ENCODE data around the gene OGDHL.
"Not testable (repeated sequence)": the region's sequence is repeated elsewhere in the genome, so short reads cannot be mapped to it uniquely, and the experiment has no call there.

The OGDHL gene

GRCh38 chr10:49739426-49739825 lies 22.7 kb downstream of the OGDHL start:
- no peak for DNase-seq (ENCODE audit: low read depth in 2 of 2)

GRCh38 chr10:49738616-49739360 lies 23.3 kb downstream of the OGDHL start:
- DNase-seq (ENCODE audit: low read depth in 2 of 2) = no peak

GRCh38 chr10:49737474-49738201 lies 24.5 kb downstream of the OGDHL start:
- DNase-seq (ENCODE audit: low read depth in 2 of 2) = no peak

- DNase-seq (ENCODE audit: low read depth in 2 of 2) = no peak
These were observed 25.5 kb downstream of the OGDHL start for GRCh38 chr10:49736564-49737113.

GRCh38 chr10:49735848-49736563 lies 26.1 kb downstream of the OGDHL start:
- DNase-seq (ENCODE audit: low read depth in 2 of 2) = no peak

GRCh38 chr10:49735161-49735560 lies 27.0 kb downstream of the OGDHL start:
- no peak for DNase-seq (ENCODE audit: low read depth in 2 of 2)

GRCh38 chr10:49734676-49735075 lies 27.4 kb downstream of the OGDHL start:
- DNase-seq (ENCODE audit: low read depth in 2 of 2) = no peak

GRCh38 chr10:49733866-49734265 lies 28.3 kb downstream of the OGDHL start:
- no peak for DNase-seq (ENCODE audit: low read depth in 2 of 2)

- DNase-seq (ENCODE audit: low read depth in 2 of 2) = no peak
These were observed 35.5 kb downstream of the OGDHL start for GRCh38 chr10:49726593-49726992.

GRCh38 chr10:49715157-49715556 lies 47.0 kb downstream of the OGDHL start:
- not testable (repeated sequence) for DNase-seq (ENCODE audit: low read depth in 2 of 2)

GRCh38 chr10:49713266-49713665 lies 48.9 kb downstream of the OGDHL start:
- DNase-seq (ENCODE audit: low read depth in 2 of 2) = no peak

GRCh38 chr10:49711481-49711880 lies 50.6 kb downstream of the OGDHL start:
- no peak for DNase-seq (ENCODE audit: low read depth in 2 of 2)

GRCh38 chr10:49710966-49711365 lies 51.2 kb downstream of the OGDHL start:
- DNase-seq (ENCODE audit: low read depth in 2 of 2) = no peak

GRCh38 chr10:49709934-49710333 lies 52.2 kb downstream of the OGDHL start:
- no peak for DNase-seq (ENCODE audit: low read depth in 2 of 2)

GRCh38 chr10:49707585-49707984 lies 54.5 kb downstream of the OGDHL start:
- DNase-seq (ENCODE audit: low read depth in 2 of 2) = no peak

- no peak for DNase-seq (ENCODE audit: low read depth in 2 of 2)
These were observed 61.1 kb downstream of the OGDHL start for GRCh38 chr10:49700997-49701396.

GRCh38 chr10:49700211-49700610 lies 61.9 kb downstream of the OGDHL start:
- DNase-seq (ENCODE audit: low read depth in 2 of 2) = no peak

GRCh38 chr10:49698679-49699078 lies 63.4 kb downstream of the OGDHL start:
- DNase-seq (ENCODE audit: low read depth in 2 of 2) = no peak

- DNase-seq (ENCODE audit: low read depth in 2 of 2) = no peak
These were observed 65.8 kb downstream of the OGDHL start for GRCh38 chr10:49696311-49696710.

GRCh38 chr10:49694466-49694865 lies 67.7 kb downstream of the OGDHL start:
- no peak for DNase-seq (ENCODE audit: low read depth in 2 of 2)

GRCh38 chr10:49691588-49691987 lies 70.5 kb downstream of the OGDHL start:
- no peak for DNase-seq (ENCODE audit: low read depth in 2 of 2)

GRCh38 chr10:49690698-49691356 lies 71.3 kb downstream of the OGDHL start:
- DNase-seq (ENCODE audit: low read depth in 2 of 2) = no peak

Data from stimulated activated CD4-positive, alpha-beta T cell treated with anti-CD3 and anti-CD28 coated beads, Interleukin-4, amount 100 ng/mL, for 48 hours (primary cell).